ENCODE data around the gene NUDCD3.

GRCh38 chr7:44511863-44512468 lies 21.5 kb upstream of the NUDCD3 start:
- TF ChIP-seq CTCF (IDR thresholded peaks at IDR 0.05) (no peak), POLR2A (IDR thresholded peaks at IDR 0.05; ENCODE audit: low read depth) (no peak), EP300 (IDR thresholded peaks at IDR 0.05) (no peak)

Measured in esophagus muscularis mucosa (tissue), 4 donors.